K562 (cell line): ENCODE data around the gene PALM3. TPM values are rescaled to one million over a fixed set of nuclear protein-coding genes. Genes with fewer than 3 reads are reported as not detected.

Experiments used
- BRF1 ChIP-seq: IDR thresholded peaks from 3 replicates; pipeline ENCODE4 v1.6.1; 2011; ENCODE audit warnings: borderline replicate concordance, mild to moderate bottlenecking; ENCODE audit not compliant: insufficient read length; ENCODE audit errors: extremely low read depth
- CEBPG ChIP-seq, 3 experiments: fragments of 200-800 bp in 1 of 3; sonication (Bioruptor generic) in 1 of 3; sonication (generic) in 1 of 3; formaldehyde crosslinking in 1 of 3; IDR thresholded peaks in 2 of 3; conservative IDR thresholded peaks in 1 of 3; 2 replicates each; pipeline versions ENCODE4 v1.6.1 to v1.8.0; 2016 to 2022; ENCODE audit warnings: missing compliant biosample characterization in 2 of 3, missing genetic modification characterization in 2 of 3, mild to moderate bottlenecking in 1 of 3, missing genetic modification reagents in 1 of 3
- CREB1 ChIP-seq, 2 experiments: sonication (generic) in 1 of 2; formaldehyde crosslinking in 1 of 2; IDR thresholded peaks; 2 replicates each; pipeline versions ENCODE4 v1.6.1 to v1.8.0; 2012 to 2022; ENCODE audit warnings: inconsistent platforms in 1 of 2, mild to moderate bottlenecking in 1 of 2, missing genetic modification reagents in 1 of 2, moderate library complexity in 1 of 2
- ETV1 ChIP-seq: fragments of 450-650 bp; conservative IDR thresholded peaks from 2 replicates; pipeline ENCODE4 v1.6.1; 2016; ENCODE audit warnings: missing genetic modification characterization, control low read depth, low read depth, missing compliant biosample characterization
- HDAC6 ChIP-seq: IDR thresholded peaks from 2 replicates; pipeline ENCODE4 v1.6.1; 2012; ENCODE audit warnings: low read depth, mild to moderate bottlenecking, control low read depth, inconsistent platforms, low read length, moderate library complexity
- HNRNPL ChIP-seq: fragments of 200-400 bp; formaldehyde crosslinking; IDR thresholded peaks from 2 replicates; pipeline ENCODE4 v1.6.1; 2017; ENCODE audit warnings: low read depth, mild to moderate bottlenecking, low read length
- KAT7 ChIP-seq: sonication (generic); formaldehyde crosslinking; IDR thresholded peaks from 2 replicates; pipeline ENCODE4 v1.8.0; 2022; ENCODE audit warnings: missing genetic modification reagents, mild to moderate bottlenecking, borderline replicate concordance
- MCM3 ChIP-seq: fragments of 450-650 bp; IDR thresholded peaks from 2 replicates; pipeline ENCODE4 v1.6.1; 2016
- NCOA4 ChIP-seq: fragments of 450-650 bp; IDR thresholded peaks from 2 replicates; pipeline ENCODE4 v1.6.1; 2018; ENCODE audit warnings: mild to moderate bottlenecking; ENCODE audit not compliant: partially characterized antibody
- NCOA6 ChIP-seq: fragments of 450-650 bp; IDR thresholded peaks from 2 replicates; pipeline ENCODE4 v1.6.1; 2017; ENCODE audit warnings: mild to moderate bottlenecking
- PKNOX1 ChIP-seq: fragments of 450-650 bp; IDR thresholded peaks from 2 replicates; pipeline ENCODE4 v1.6.1; 2016
- RFX5 ChIP-seq: IDR thresholded peaks from 2 replicates; pipeline ENCODE4 v1.6.1; 2011; ENCODE audit warnings: low read depth, mild to moderate bottlenecking, improper control_type of control experiment, low read length
- SOX6 ChIP-seq: fragments of 450-650 bp; IDR thresholded peaks from 2 replicates; pipeline ENCODE4 v1.6.1; 2014; ENCODE audit warnings: mild to moderate bottlenecking
- ZC3H8 ChIP-seq: fragments of 450-650 bp; IDR thresholded peaks from 2 replicates; pipeline ENCODE4 v1.6.1; 2017
- ZFPM2 ChIP-seq: fragments of 250-450 bp; sonication (Bioruptor Pico); IDR thresholded peaks from 2 replicates; pipeline ENCODE4 v1.5.1; 2022; ENCODE audit warnings: mild to moderate bottlenecking
- ZNF146 ChIP-seq: IDR thresholded peaks from one replicate; pipeline ENCODE4 v1.6.1; 2018; ENCODE audit warnings: missing compliant biosample characterization; ENCODE audit not compliant: unreplicated experiment
- ZNF445 ChIP-seq: fragments of 250-450 bp; sonication (Bioruptor Pico); IDR thresholded peaks from 2 replicates; pipeline ENCODE4 v1.4.0; 2020; ENCODE audit warnings: low read depth, mild to moderate bottlenecking, moderate library complexity
- ZNF785 ChIP-seq: fragments of 250-450 bp; sonication (Bioruptor Pico); IDR thresholded peaks from 2 replicates; pipeline ENCODE4 v1.4.0; 2020; ENCODE audit warnings: mild to moderate bottlenecking
- polyA plus RNA-seq, 8 experiments: library from polyadenylated mRNA; depleted of rRNA in 4 of 8; stranded (reverse) in 5 of 8; unstranded in 3 of 8; fragments of >200 nt; fragmentation: Nextera tagmentation in 2 of 8; fragmentation: Illumina TruSeq in 1 of 8; extraction: Ambion mirVana in 2 of 8; extraction: Trizol in 1 of 8; gene quantifications; 2 replicates each; pipeline versions ENCODE4 v1.2.1 to v1.2.3, GENCODE V29; 2011 to 2014; ENCODE audit warnings: inconsistent platforms in 1 of 8, missing spikeins in 1 of 8
- total RNA-seq, 7 experiments: library from RNA; depleted of rRNA in 6 of 7; stranded (reverse); fragments of >200 nt in 6 of 7; fragmentation: Illumina TruSeq in 2 of 7; extraction: Trizol in 2 of 7; gene quantifications; 2 replicates each; pipeline versions ENCODE4 v1.2.1 to v1.2.3, GENCODE V29; 2011 to 2021; ENCODE audit warnings: low replicate concordance in 1 of 7
- TF ChIP-seq, protein P1 (sequence below): fragments of 250-450 bp; sonication (Bioruptor Pico); IDR thresholded peaks from 2 replicates; pipeline ENCODE4 v1.8.0; 2021; ENCODE audit warnings: moderate library complexity, mild to moderate bottlenecking, inconsistent platforms

The PALM3 gene
- total and polyA plus RNA-seq, 9 of the 15 experiments (the other 6 are each of a cell fraction or from before 2014, with no cell fraction given), result 0.07 to 9.3 (median 3.3) TPM

DNA sequence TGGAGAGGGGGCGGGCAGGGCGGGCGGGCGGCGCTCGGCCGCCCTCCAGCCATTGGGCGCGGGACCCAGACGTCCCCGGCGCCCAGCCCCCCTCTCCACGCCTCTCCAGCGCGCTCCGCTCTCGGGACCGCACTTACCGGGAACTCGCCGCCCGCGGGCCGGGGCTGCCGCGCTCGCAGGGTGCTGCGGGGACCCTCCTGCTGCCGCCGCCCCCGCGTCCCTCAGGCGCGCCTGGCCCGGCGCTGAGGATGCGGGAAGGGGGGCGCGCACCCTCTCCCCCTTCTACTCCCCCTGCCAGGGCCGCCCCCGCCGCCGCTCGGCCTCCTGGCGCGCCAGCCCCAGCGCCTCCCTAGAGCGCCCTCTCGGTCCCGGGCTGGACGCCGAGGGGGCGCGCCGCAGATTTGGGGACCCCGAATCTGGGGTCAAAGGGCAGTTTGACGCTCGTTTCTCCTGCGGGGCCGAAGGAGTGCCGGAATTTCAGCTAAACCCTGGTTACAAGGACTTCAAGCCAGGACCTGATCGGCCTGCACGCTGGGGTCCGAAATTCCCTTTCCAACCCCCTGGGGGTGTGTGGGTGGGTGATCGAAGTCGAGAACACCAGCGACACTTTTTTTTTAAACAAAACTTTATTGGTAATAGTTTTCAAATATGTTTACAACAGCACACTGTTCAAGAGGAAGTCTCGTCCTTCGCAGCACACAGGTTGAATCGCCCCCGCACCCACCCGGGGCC lies 29.4 kb upstream of the PALM3 start (continued):
- TF ChIP-seq ETV1 (tag), result no peak
- 0 out of 2 replicates have a peak, but pooled peaks have one; percentile 37 for TF ChIP-seq KAT7 (CRISPR knock-in tag)
- no peak for TF ChIP-seq ZNF785 (CRISPR knock-in tag)
- TF ChIP-seq, protein P1, sequence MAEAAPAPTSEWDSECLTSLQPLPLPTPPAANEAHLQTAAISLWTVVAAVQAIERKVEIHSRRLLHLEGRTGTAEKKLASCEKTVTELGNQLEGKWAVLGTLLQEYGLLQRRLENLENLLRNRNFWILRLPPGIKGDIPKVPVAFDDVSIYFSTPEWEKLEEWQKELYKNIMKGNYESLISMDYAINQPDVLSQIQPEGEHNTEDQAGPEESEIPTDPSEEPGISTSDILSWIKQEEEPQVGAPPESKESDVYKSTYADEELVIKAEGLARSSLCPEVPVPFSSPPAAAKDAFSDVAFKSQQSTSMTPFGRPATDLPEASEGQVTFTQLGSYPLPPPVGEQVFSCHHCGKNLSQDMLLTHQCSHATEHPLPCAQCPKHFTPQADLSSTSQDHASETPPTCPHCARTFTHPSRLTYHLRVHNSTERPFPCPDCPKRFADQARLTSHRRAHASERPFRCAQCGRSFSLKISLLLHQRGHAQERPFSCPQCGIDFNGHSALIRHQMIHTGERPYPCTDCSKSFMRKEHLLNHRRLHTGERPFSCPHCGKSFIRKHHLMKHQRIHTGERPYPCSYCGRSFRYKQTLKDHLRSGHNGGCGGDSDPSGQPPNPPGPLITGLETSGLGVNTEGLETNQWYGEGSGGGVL (CRISPR knock-in tag), result no peak
- TF ChIP-seq NCOA4, result no peak
- no peak for TF ChIP-seq NCOA6
- no peak for TF ChIP-seq ZNF146 (CRISPR knock-in tag)
- TF ChIP-seq CREB1 (IDR thresholded peaks at IDR 0.05), result peak; percentile 27; the same call in 1 of the 2 replicates
- 0 out of 2 replicates have a peak, but pooled peaks have one; percentile 15 for TF ChIP-seq CREB1 (CRISPR knock-in tag; IDR thresholded peaks at IDR 0.05)
- TF ChIP-seq SOX6, result peak; percentile 50; the same call in 1 of the 2 replicates
- TF ChIP-seq HNRNPL, result no peak
- TF ChIP-seq MCM3, result no peak
- TF ChIP-seq HDAC6, result no peak
- TF ChIP-seq ZC3H8, result no peak
- no peak for TF ChIP-seq PKNOX1
- TF ChIP-seq ZFPM2 (CRISPR knock-in tag), result no peak
- no peak for TF ChIP-seq RFX5
- no peak for TF ChIP-seq CEBPG (CRISPR knock-in tag; IDR thresholded peaks at IDR 0.05)
- no peak for TF ChIP-seq CEBPG (tag; conservative IDR thresholded peaks at IDR 0.05 in 1 of 2, IDR thresholded peaks at IDR 0.05 in 1 of 2)
- no peak for TF ChIP-seq ZNF445 (CRISPR knock-in tag)
- TF ChIP-seq BRF1, result no peak
